CD8-positive, alpha-beta memory T cell (primary cell): ENCODE results near the gene TMC5. TPM values are rescaled to one million over a fixed set of nuclear protein-coding genes. Genes with fewer than 3 reads are reported as not detected.

ENCODE experiments used
- CTCF ChIA-PET: fragments of 350-600 bp; sonication (Branson Sonifier 250); formaldehyde crosslinking; loops from one replicate; lab custom pipeline; 2021; ENCODE audit warnings: antibody characterized with exemption; lab: Charles Lee
- POLR2A ChIA-PET: fragments of 350-600 bp; sonication (Branson Sonifier 250); formaldehyde crosslinking; loops from one replicate; lab custom pipeline; 2021; ENCODE audit warnings: antibody characterized with exemption; lab: Charles Lee
- DNase-seq, 5 donors: peaks; one replicate each; pipeline versions ENCODE4 v3.0.0 to v3.0.0-alpha.2; 2020 to 2022; ENCODE audit warnings: mixed read lengths in 1 of 5
- H3K27ac ChIP-seq: one replicate; pipeline ENCODE4 v1.7.0; 2013; ENCODE audit warnings: low read depth, mild to moderate bottlenecking, low read length, moderate library complexity
- H3K27me3 ChIP-seq: 2 replicates; pipeline ENCODE4 v1.7.0; 2013; ENCODE audit warnings: low read length, mild to moderate bottlenecking; ENCODE audit not compliant: insufficient read depth, poor library complexity, severe bottlenecking
- H3K36me3 ChIP-seq: 2 replicates; pipeline ENCODE4 v1.7.0; 2013; ENCODE audit warnings: mild to moderate bottlenecking, low read length, moderate library complexity; ENCODE audit not compliant: insufficient read depth
- H3K4me1 ChIP-seq: 2 replicates; pipeline ENCODE4 v1.7.0; 2013; ENCODE audit warnings: mild to moderate bottlenecking, low read length, moderate library complexity; ENCODE audit not compliant: insufficient read depth
- H3K4me3 ChIP-seq: 2 replicates; pipeline ENCODE4 v1.7.0; 2013; ENCODE audit warnings: mild to moderate bottlenecking, low read length
- H3K9me3 ChIP-seq: 2 replicates; pipeline ENCODE4 v1.7.0; 2013; ENCODE audit warnings: mild to moderate bottlenecking, low read length
- H3K27ac Mint-ChIP-seq, 8 donors: one replicate each; pipeline ENCODE4 v1.8.0; 2020 to 2021; ENCODE audit warnings: mixed read lengths in 8 of 8, mild to moderate bottlenecking in 6 of 8, inconsistent platforms in 3 of 8, moderate library complexity in 3 of 8
- H3K27me3 Mint-ChIP-seq, 2 donors: one replicate each; pipeline ENCODE4 v1.8.0; 2020 to 2021; ENCODE audit warnings: mixed read lengths in 2 of 2, mild to moderate bottlenecking in 1 of 2, moderate library complexity in 1 of 2
- H3K36me3 Mint-ChIP-seq, 3 donors: one replicate each; pipeline ENCODE4 v1.8.0; 2020 to 2021; ENCODE audit warnings: mixed read lengths in 3 of 3, inconsistent platforms in 1 of 3, mild to moderate bottlenecking in 1 of 3
- H3K4me1 Mint-ChIP-seq, 3 donors: one replicate each; pipeline ENCODE4 v1.8.0; 2020 to 2021; ENCODE audit warnings: mixed read lengths in 3 of 3, inconsistent platforms in 1 of 3, mild to moderate bottlenecking in 1 of 3
- H3K4me3 Mint-ChIP-seq, 7 donors: one replicate each; pipeline ENCODE4 v1.8.0; 2020 to 2021; ENCODE audit warnings: mixed read lengths in 7 of 7, mild to moderate bottlenecking in 6 of 7, moderate library complexity in 4 of 7, inconsistent platforms in 2 of 7
- H3K9me3 Mint-ChIP-seq, 5 donors: one replicate each; pipeline ENCODE4 v1.8.0; 2020 to 2022; ENCODE audit warnings: mixed read lengths in 5 of 5, mild to moderate bottlenecking in 3 of 5, moderate library complexity in 2 of 5, inconsistent platforms in 1 of 5
- polyA plus RNA-seq: library from polyadenylated mRNA; unstranded; fragments of 300-500 nt; fragmentation: Illumina TruSeq; gene quantifications from one replicate; pipeline ENCODE4 v1.2.3, GENCODE V29; 2021
- total RNA-seq, 2 experiments: library from RNA; stranded (reverse); gene quantifications; one replicate each; pipeline ENCODE4 v1.2.3, GENCODE V29; 2021

The TMC5 gene
- total and polyA plus RNA-seq, 3 experiments from 2014 or later: not detected

DNA sequence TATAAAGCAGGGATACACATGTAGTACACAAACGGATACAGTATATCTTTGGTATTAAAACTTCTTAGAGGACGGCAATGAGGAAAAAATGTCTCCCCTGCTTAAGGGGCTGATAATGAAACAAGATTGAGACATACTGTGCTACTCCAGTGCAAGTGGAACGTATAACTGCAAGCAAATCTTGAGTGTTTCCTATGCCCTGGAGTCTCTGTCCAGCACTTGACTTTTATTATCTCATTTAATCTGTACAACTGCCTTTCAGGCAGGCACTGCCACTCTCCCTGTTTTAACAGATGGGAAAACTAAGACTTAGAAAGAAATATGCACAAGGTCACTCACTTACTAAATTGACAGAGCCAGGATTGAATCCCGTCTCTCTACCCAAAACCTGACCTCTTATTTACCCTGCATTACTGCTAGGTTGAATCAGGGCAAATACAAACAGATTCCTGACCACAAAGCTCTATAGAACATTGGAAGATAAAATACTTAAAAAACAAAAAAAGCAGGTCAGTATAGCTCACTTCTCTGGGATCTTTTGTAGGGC is 28.7 kb downstream of the TMC5 start:
- Histone ChIP-seq H3K27me3 (peaks cover 3% of the 10 kb centered on the region), H3K27ac (no peak overlapping the region), H3K4me3 (no peak overlapping the region), H3K9me3 (no peaks in the 10 kb centered on the region), H3K4me1 (no peaks in the 10 kb centered on the region), H3K36me3 (no peaks in the 10 kb centered on the region)
- no peak overlapping the region for H3K4me3 Mint-ChIP-seq
- no peaks in the 10 kb centered on the region for H3K4me1 Mint-ChIP-seq
- no peak for DNase-seq
- ChIA-PET POLR2A (no interaction called here), CTCF (no interaction called here)
- H3K9me3 Mint-ChIP-seq: no peaks in the 10 kb centered on the region
- peaks cover 8 to 28% of the 10 kb centered on the region in 2 donors for H3K27me3 Mint-ChIP-seq
- no peaks in the 10 kb centered on the region for H3K36me3 Mint-ChIP-seq
- no peak overlapping the region for H3K27ac Mint-ChIP-seq

DNA sequence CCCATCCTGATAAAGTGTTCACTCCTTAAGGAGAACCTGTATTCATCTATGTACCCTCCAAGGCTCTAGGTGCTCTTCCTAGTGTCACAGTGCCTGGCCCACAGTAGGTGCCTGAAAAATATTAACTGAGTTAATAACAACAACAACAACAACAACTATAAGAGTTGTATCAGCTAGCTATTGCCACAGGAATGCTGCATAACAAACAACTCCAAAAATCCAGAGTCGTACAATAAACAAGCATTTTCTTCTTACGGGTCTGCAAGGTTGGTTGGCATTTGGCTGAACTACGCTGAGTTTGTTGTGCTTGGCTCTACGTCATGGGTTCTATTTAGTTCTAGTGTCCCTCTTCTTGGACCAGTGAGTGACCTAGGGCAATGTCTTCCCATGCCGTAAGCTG is 29.2 kb downstream of the TMC5 start:
- no peak overlapping the region for H3K27ac ChIP-seq
- H3K27ac Mint-ChIP-seq: no peak overlapping the region
- no peaks in the 10 kb centered on the region for H3K4me1 ChIP-seq
- peaks cover 8 to 30% of the 10 kb centered on the region in 2 donors for H3K27me3 Mint-ChIP-seq
- ChIA-PET CTCF (no interaction called here), POLR2A (no interaction called here)
- H3K4me1 Mint-ChIP-seq: no peaks in the 10 kb centered on the region
- no peak overlapping the region for H3K4me3 Mint-ChIP-seq
- H3K9me3 Mint-ChIP-seq: no peaks in the 10 kb centered on the region
- no peak for DNase-seq
- peaks cover 3% of the 10 kb centered on the region for H3K27me3 ChIP-seq
- H3K9me3 ChIP-seq: no peaks in the 10 kb centered on the region
- H3K36me3 ChIP-seq: no peaks in the 10 kb centered on the region
- H3K36me3 Mint-ChIP-seq: no peaks in the 10 kb centered on the region
- no peak overlapping the region for H3K4me3 ChIP-seq

DNA sequence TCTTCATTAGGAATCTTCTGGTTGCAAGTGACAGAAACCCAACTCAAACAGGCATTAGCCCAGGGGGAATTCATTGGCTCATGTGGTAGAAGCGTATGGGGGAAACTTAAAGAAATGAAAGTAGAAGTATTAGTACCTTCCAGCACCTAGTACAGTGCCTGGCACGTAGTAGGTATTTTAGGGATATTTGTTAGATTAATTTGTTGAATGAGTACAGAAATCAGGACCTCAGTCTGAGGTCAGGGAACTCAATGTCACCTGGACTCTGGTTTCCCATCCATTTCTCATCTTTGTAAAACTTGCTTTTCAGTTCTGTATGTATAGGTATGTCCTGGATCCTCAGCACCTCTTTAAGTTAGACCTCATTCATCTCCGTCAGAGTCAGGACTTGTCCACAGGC is 32.5 kb downstream of the TMC5 start:
- Mint-ChIP-seq H3K27me3 (peaks cover 3 to 14% of the 10 kb centered on the region in 2 donors), H3K9me3 (no peaks in the 10 kb centered on the region), H3K36me3 (no peaks in the 10 kb centered on the region), H3K4me3 (no peak overlapping the region), H3K4me1 (no peaks in the 10 kb centered on the region), H3K27ac (no peak overlapping the region)
- Histone ChIP-seq H3K27ac (no peak overlapping the region), H3K27me3 (peaks cover 3% of the 10 kb centered on the region), H3K4me3 (no peak overlapping the region), H3K9me3 (no peaks in the 10 kb centered on the region), H3K4me1 (no peaks in the 10 kb centered on the region), H3K36me3 (no peaks in the 10 kb centered on the region)
- CTCF ChIA-PET: no interaction called here
- DNase-seq: no peak
- POLR2A ChIA-PET: no interaction called here

DNA sequence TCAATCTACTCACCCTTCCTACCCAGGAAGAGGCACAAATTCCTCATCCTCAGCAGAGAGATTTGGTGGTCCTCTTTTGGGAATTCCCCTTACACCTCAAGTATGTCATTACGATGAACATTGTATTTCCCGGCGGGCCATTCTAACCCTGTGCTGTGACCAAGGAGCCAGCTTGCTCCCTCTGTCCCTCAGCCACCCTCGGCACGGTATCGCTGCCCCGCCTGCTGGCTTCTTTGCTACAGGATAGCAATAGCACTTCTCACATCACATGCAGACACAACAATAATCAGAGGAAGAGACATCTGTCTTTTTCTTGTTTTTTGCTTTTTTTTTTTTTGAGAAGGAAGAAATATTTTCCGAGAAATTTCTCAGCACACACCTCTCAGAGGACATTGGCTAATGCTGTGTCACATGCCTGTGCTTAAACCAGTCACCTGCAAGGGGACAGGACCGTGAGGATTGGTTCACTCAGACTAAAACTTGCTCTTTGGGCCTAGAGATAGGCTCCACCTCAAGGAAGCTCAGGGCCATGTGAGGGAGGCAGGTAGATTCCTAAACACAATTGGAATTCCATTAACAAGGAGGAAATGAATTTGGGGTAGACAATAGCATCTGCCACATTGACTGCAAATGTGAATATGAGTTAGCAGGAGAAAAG is 41.2 kb downstream of the TMC5 start:
- Mint-ChIP-seq H3K4me1 (peaks cover 0 to 1% (median 0%) of the 10 kb centered on the region in 3 donors), H3K4me3 (no peak overlapping the region), H3K27ac (no peak overlapping the region), H3K9me3 (no peaks in the 10 kb centered on the region), H3K36me3 (no peaks in the 10 kb centered on the region), H3K27me3 (peaks cover 7 to 19% of the 10 kb centered on the region in 2 donors)
- no peak overlapping the region for H3K27ac ChIP-seq
- H3K4me1 ChIP-seq: no peaks in the 10 kb centered on the region
- no peak for DNase-seq
- H3K4me3 ChIP-seq: no peak overlapping the region
- no peaks in the 10 kb centered on the region for H3K9me3 ChIP-seq
- no peaks in the 10 kb centered on the region for H3K27me3 ChIP-seq
- POLR2A ChIA-PET: no interaction called here
- no peaks in the 10 kb centered on the region for H3K36me3 ChIP-seq
- CTCF ChIA-PET: no interaction called here

DNA sequence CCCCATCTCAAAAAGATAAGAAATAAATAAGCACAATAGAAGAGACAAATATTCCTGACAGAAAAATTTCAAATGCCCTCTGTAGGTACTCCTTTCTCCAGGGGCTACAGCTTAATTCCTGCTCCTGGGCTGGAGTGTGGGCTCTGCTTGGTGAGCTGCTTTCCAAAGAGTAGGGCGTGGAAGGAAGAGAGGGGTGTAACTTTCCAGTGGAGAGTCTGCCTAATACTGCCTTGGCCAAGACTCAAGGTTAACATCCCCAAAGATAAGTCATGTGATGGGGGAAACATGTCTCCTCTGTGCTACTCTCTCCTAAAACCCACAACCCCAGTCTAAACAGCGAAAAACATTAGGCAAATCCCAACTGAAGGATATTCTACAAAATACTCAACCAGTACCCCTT is 42.7 kb downstream of the TMC5 start:
- H3K27me3 Mint-ChIP-seq: peaks cover 7 to 19% of the 10 kb centered on the region in 2 donors
- peaks cover 0 to 1% (median 0%) of the 10 kb centered on the region in 3 donors for H3K4me1 Mint-ChIP-seq
- POLR2A ChIA-PET: no interaction called here
- no peak for DNase-seq
- no peaks in the 10 kb centered on the region for H3K4me1 ChIP-seq
- H3K9me3 Mint-ChIP-seq: no peaks in the 10 kb centered on the region
- H3K4me3 ChIP-seq: no peak overlapping the region
- H3K36me3 ChIP-seq: no peaks in the 10 kb centered on the region
- CTCF ChIA-PET: no interaction called here
- no peak overlapping the region for H3K27ac ChIP-seq
- H3K27ac Mint-ChIP-seq: no peak overlapping the region
- no peaks in the 10 kb centered on the region for H3K27me3 ChIP-seq
- H3K4me3 Mint-ChIP-seq: no peak overlapping the region
- H3K36me3 Mint-ChIP-seq: no peaks in the 10 kb centered on the region
- no peaks in the 10 kb centered on the region for H3K9me3 ChIP-seq

DNA sequence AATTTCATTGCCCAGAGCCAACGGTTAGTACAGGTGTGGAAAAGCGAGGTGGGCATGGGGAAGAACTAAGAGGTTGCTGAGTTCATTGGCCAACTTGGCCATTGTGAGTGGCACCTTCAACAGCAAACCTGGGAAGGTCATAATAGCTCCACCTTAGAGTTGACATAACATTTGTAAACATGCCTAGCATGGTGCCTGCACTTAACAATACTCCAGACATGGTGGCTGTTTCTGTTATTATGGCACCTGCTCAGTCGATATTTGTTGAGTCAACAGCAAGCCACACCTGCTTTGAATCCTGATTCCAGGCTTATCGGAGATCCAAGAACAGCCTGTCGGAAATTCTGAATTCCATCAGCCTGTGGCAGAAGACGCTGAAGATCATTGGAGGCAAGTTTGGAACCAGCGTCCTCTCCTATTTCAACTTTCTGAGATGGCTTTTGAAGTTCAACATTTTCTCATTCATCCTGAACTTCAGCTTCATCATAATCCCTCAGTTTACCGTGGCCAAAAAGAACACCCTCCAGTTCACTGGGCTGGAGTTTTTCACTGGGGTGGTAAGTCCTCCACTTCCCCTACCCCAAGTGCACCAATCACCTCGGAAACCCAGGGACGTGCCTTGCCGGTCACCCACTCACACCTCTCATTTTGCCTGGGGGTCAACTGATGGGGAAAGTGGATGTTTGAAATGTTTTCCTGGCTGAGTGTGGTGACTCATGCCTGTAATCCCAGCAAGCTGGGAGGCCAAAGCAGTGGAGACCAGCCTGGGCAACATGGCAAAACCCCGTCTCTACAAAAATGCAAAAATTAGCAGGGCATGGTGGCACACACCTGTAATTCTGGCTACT is 46.0 kb downstream of the TMC5 start:
- Mint-ChIP-seq H3K4me1 (no peaks in the 10 kb centered on the region), H3K27me3 (peaks cover 7 to 11% of the 10 kb centered on the region in 2 donors), H3K4me3 (no peak overlapping the region), H3K36me3 (no peaks in the 10 kb centered on the region), H3K27ac (no peak overlapping the region), H3K9me3 (no peaks in the 10 kb centered on the region)
- POLR2A ChIA-PET: no interaction called here
- H3K4me1 ChIP-seq: no peaks in the 10 kb centered on the region
- CTCF ChIA-PET: no interaction called here
- no peak overlapping the region for H3K27ac ChIP-seq
- no peaks in the 10 kb centered on the region for H3K9me3 ChIP-seq
- H3K36me3 ChIP-seq: no peaks in the 10 kb centered on the region
- DNase-seq: no peak
- H3K27me3 ChIP-seq: no peaks in the 10 kb centered on the region
- H3K4me3 ChIP-seq: no peak overlapping the region

DNA sequence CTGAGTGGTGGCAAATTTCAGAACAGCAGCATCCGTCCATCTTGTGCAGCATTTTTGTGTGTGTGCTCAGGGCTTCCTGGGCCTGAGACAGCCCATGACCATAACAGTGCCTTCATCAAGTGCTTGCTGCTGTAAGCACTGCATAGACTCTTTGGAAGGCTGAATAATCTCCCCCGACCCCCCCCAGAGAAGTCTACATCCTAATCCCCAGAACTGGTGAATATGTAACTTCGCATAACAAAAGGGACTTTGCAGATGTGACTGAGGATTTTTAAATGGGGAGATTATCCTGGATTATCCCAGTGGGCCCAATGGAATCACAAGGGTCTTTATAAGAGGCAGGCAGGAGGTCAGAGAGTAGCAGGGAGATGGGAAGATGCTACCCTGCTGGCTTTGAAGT is 50.6 kb downstream of the TMC5 start:
- POLR2A ChIA-PET: no interaction called here
- H3K4me1 Mint-ChIP-seq: no peaks in the 10 kb centered on the region
- no peaks in the 10 kb centered on the region for H3K9me3 ChIP-seq

DNA sequence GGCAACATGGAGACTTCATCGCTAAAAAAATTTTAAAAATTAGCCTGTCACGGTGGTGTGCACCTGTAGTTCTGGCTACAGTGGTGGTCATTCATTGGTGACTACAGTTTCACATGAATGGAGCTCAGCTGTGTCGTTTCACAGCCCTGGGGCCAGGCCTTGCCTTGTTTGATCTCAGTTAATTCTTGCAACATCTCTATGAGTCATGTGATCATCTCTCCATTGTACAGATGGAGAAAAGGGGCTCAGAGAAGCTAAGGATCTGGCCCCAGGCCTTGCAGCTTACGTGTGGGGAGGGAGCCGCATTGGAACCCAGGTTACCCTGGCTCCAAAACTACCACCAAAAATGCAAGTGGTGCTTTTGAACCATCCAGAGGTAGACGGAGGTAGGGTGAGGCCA is 54.8 kb downstream of the TMC5 start:
- Mint-ChIP-seq H3K4me1 (no peaks in the 10 kb centered on the region), H3K4me3 (no peak overlapping the region), H3K27ac (no peak overlapping the region), H3K36me3 (no peaks in the 10 kb centered on the region), H3K27me3 (peaks cover 3 to 8% of the 10 kb centered on the region in 2 donors), H3K9me3 (no peaks in the 10 kb centered on the region)
- no peaks in the 10 kb centered on the region for H3K36me3 ChIP-seq
- CTCF ChIA-PET: no interaction called here
- no peak overlapping the region for H3K27ac ChIP-seq
- POLR2A ChIA-PET: no interaction called here
- no peak overlapping the region for H3K4me3 ChIP-seq
- DNase-seq: no peak
- no peaks in the 10 kb centered on the region for H3K9me3 ChIP-seq
- H3K27me3 ChIP-seq: no peaks in the 10 kb centered on the region
- H3K4me1 ChIP-seq: no peaks in the 10 kb centered on the region

More for the DNA sequence above, 50.6 kb downstream of the TMC5 start:
- Mint-ChIP-seq H3K36me3 (no peaks in the 10 kb centered on the region), H3K9me3 (no peaks in the 10 kb centered on the region), H3K27me3 (peaks cover 3 to 8% of the 10 kb centered on the region in 2 donors), H3K27ac (no peak overlapping the region), H3K4me3 (no peak overlapping the region)
- H3K36me3 ChIP-seq: no peaks in the 10 kb centered on the region
- H3K4me3 ChIP-seq: no peak overlapping the region
- no peaks in the 10 kb centered on the region for H3K27me3 ChIP-seq
- H3K27ac ChIP-seq: no peak overlapping the region
- DNase-seq: no peak
- no peaks in the 10 kb centered on the region for H3K4me1 ChIP-seq
- CTCF ChIA-PET: no interaction called here
